IMR-90 (cell line): ENCODE results near the gene FAM209B.
"Not testable (repeated sequence)": the region's sequence is repeated elsewhere in the genome, so short reads cannot be mapped to it uniquely, and the experiment has no call there.

Experiments used
- CEBPB ChIP-seq: IDR thresholded peaks from 2 replicates; pipeline ENCODE4 v1.6.1; 2012; ENCODE audit warnings: low read depth, low read length, improper control_type of control experiment
- CTCF ChIP-seq: conservative IDR thresholded peaks from 2 replicates; pipeline ENCODE4 v1.5.1; 2012; ENCODE audit warnings: mild to moderate bottlenecking, low read depth, low read length, improper control_type of control experiment
- MAZ ChIP-seq: IDR thresholded peaks from 2 replicates; pipeline ENCODE4 v1.6.1; 2012; ENCODE audit warnings: low read depth, mild to moderate bottlenecking, low read length, improper control_type of control experiment, moderate library complexity, borderline replicate concordance
- MXI1 ChIP-seq: IDR thresholded peaks from 2 replicates; pipeline ENCODE4 v1.6.1; 2012; ENCODE audit warnings: low read depth, mild to moderate bottlenecking, low read length, moderate library complexity, borderline replicate concordance
- POLR2A ChIP-seq: IDR thresholded peaks from 2 replicates; pipeline ENCODE4 v1.6.1; 2012; ENCODE audit warnings: mild to moderate bottlenecking, low read depth, low read length
- RAD21 ChIP-seq: IDR thresholded peaks from 2 replicates; pipeline ENCODE4 v1.6.1; 2012; ENCODE audit warnings: low read length, improper control_type of control experiment
- RCOR1 ChIP-seq: IDR thresholded peaks from 2 replicates; pipeline ENCODE4 v1.6.1; 2012; ENCODE audit warnings: mild to moderate bottlenecking, low read length, improper control_type of control experiment; ENCODE audit not compliant: insufficient replicate concordance
- RFX5 ChIP-seq: IDR thresholded peaks from 2 replicates; pipeline ENCODE4 v1.8.0; 2012; ENCODE audit warnings: low read depth, mild to moderate bottlenecking, low read length, moderate library complexity
- SMC3 ChIP-seq: fragments of 150-350 bp; IDR thresholded peaks from 2 replicates; pipeline ENCODE4 v1.6.1; 2016; ENCODE audit warnings: low read depth, mild to moderate bottlenecking, antibody characterized with exemption, low read length, moderate library complexity
- USF2 ChIP-seq: fragments of 150-350 bp; IDR thresholded peaks from 2 replicates; pipeline ENCODE4 v1.6.1; 2017; ENCODE audit warnings: mild to moderate bottlenecking, antibody characterized with exemption, low read length, low read depth

- TF ChIP-seq SMC3, RCOR1, CEBPB, POLR2A, RAD21, CTCF, USF2, RFX5, MXI1, MAZ: not testable (repeated sequence)
Measured at GRCh38 chr20:56520746-56521354, 12.2 kb upstream of the FAM209B start.
